Measurements from ENCODE around the gene GALNT18. TPM values are rescaled to one million over a fixed set of nuclear protein-coding genes. Genes with fewer than 3 reads are reported as not detected.

GALNT18 gene
- total RNA-seq, 1 donor from 2014 or later, result 6.6 TPM

DNA sequence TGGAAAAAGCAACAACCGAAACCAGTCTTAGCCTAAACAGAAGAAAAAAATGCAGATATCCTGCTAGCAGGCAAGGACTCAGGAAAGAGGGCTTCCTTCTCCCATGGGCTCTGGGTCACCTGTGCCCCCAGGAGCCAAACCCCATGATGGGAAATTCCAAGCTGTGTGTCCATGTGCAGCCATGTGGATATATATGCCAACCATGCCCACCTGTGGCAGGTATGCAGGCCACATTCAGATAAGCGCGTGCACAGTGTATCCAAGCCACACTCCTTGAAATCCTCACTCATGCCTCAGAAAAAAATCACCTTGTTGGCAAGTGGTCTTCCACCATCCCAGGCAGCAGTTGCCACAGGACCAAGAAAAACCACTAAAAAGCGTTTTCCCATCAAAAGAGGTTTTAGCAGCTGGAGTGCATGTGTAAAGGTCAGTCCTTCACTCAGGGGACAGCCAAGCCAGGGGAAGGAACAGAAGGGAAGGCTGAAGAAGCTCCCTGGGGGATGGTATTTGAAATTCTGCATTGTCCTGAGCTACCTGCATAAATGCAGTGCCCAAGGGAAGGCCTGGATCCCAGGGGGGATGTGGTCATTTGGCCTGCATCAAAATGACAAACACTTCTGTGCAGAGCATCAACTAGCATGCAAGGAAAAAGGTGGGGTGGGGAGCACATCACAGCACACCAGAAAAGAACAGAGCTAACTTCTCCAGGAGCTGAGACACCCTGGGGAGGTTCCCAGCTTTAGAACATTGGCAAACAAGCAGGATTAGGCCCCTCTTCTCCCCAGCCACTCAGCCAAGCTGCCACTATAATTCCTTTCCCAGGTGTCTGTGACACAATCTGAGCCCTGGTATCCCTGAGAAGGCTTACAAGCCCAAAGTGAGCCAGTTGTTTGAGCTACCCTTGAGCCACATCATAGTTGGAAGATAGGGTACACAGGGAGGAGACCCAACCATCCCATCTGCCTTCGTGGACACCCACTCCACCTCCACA lies 76.2 kb downstream of the GALNT18 start:
- no peak for DNase-seq (ENCODE audit: low read depth)
- no peaks in the 10 kb centered on the region for H3K36me3 ChIP-seq (ENCODE audit: control insufficient read depth, insufficient read depth, low read length)
- no peak for TF ChIP-seq CTCF (IDR thresholded peaks at IDR 0.05; ENCODE audit: insufficient read depth, low read length, poor library complexity, severe bottlenecking)
- no peaks in the 10 kb centered on the region for H3K27me3 ChIP-seq (ENCODE audit: control insufficient read depth, insufficient read depth, low read length)
- H3K4me3 ChIP-seq (ENCODE audit: low read depth, low read length), result no peak overlapping the region

GRCh38 chr11:11543656-11544055 lies 78.1 kb downstream of the GALNT18 start:
- no peaks in the 10 kb centered on the region for H3K36me3 ChIP-seq (ENCODE audit: control insufficient read depth, insufficient read depth, low read length)
- no peak for TF ChIP-seq CTCF (IDR thresholded peaks at IDR 0.05; ENCODE audit: insufficient read depth, low read length, poor library complexity, severe bottlenecking)
- H3K27me3 ChIP-seq (ENCODE audit: control insufficient read depth, insufficient read depth, low read length), result no peaks in the 10 kb centered on the region
- H3K4me3 ChIP-seq (ENCODE audit: low read depth, low read length), result no peak overlapping the region
- no peak for DNase-seq (ENCODE audit: low read depth)

DNA sequence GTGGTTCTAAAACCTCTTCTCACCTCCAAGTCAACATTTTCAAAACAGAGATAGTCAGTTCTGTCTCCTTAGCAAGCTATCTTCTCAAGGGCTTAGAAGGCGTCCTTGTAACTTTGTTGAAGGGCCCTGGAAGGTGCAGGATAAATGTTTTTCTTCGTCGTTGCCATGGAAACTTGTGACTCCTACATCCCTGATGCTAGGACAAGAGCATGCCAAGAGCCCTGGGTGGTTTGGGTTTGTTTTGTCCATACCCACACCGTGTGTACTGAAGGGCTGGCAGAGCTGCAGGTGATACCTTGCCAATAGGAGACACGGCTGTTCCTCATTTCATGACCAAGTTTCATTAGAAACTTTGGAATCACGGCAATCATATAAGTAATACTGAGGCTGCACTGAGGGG lies 81.6 kb downstream of the GALNT18 start:
- no peaks in the 10 kb centered on the region for H3K36me3 ChIP-seq (ENCODE audit: control insufficient read depth, insufficient read depth, low read length)
- H3K4me3 ChIP-seq (ENCODE audit: low read depth, low read length), result no peak overlapping the region
- DNase-seq (ENCODE audit: low read depth), result no peak
- H3K27me3 ChIP-seq (ENCODE audit: control insufficient read depth, insufficient read depth, low read length), result no peaks in the 10 kb centered on the region
- no peak for TF ChIP-seq CTCF (IDR thresholded peaks at IDR 0.05; ENCODE audit: insufficient read depth, low read length, poor library complexity, severe bottlenecking)

GRCh38 chr11:11538277-11538960 lies 83.4 kb downstream of the GALNT18 start:
- no peak for DNase-seq (ENCODE audit: low read depth)
- H3K27me3 ChIP-seq (ENCODE audit: control insufficient read depth, insufficient read depth, low read length), result no peaks in the 10 kb centered on the region
- no peak for TF ChIP-seq CTCF (IDR thresholded peaks at IDR 0.05; ENCODE audit: insufficient read depth, low read length, poor library complexity, severe bottlenecking)
- H3K4me3 ChIP-seq (ENCODE audit: low read depth, low read length), result no peak overlapping the region
- no peaks in the 10 kb centered on the region for H3K36me3 ChIP-seq (ENCODE audit: control insufficient read depth, insufficient read depth, low read length)

- TF ChIP-seq CTCF (IDR thresholded peaks at IDR 0.05; ENCODE audit: insufficient read depth, low read length, poor library complexity, severe bottlenecking), result no peak
- no peak for DNase-seq (ENCODE audit: low read depth)
- H3K4me3 ChIP-seq (ENCODE audit: low read depth, low read length), result no peak overlapping the region
- H3K27me3 ChIP-seq (ENCODE audit: control insufficient read depth, insufficient read depth, low read length), result no peaks in the 10 kb centered on the region
- H3K36me3 ChIP-seq (ENCODE audit: control insufficient read depth, insufficient read depth, low read length), result no peaks in the 10 kb centered on the region
These were observed 83.9 kb downstream of the GALNT18 start for GRCh38 chr11:11537871-11538270.
